ENCODE measurements around the gene NOL3. TPM values are rescaled to one million over a fixed set of nuclear protein-coding genes. Genes with fewer than 3 reads are reported as not detected.

The NOL3 gene
- total and polyA plus RNA-seq, 2 of the 13 experiments (the other 11 are each of a cell fraction or from before 2014, with no cell fraction given), result 5.7 to 20.5 TPM

DNA sequence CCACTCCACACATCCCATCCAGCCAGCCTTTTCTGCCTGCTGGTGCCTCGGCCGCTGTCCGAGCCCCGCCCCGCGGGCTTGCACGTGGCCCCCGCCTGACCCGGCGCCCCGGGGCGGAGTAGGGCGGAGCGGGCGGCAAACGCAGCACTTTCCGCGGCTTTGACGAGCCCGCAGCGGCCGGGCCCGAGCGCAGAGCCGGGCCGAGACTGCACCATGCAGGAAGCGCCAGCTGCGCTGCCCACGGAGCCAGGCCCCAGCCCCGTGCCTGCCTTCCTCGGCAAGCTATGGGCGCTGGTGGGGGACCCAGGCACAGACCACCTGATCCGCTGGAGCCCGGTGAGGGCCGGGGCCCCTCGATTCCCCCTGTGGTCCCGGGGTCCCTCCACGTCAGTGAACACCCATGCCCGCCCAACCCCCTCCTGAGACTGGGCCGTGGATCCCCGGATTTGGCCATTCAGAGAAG is 5.7 kb upstream of the NOL3 start, which contains the start of gene HSF4 (continued):
- TF ChIP-seq, protein P1, sequence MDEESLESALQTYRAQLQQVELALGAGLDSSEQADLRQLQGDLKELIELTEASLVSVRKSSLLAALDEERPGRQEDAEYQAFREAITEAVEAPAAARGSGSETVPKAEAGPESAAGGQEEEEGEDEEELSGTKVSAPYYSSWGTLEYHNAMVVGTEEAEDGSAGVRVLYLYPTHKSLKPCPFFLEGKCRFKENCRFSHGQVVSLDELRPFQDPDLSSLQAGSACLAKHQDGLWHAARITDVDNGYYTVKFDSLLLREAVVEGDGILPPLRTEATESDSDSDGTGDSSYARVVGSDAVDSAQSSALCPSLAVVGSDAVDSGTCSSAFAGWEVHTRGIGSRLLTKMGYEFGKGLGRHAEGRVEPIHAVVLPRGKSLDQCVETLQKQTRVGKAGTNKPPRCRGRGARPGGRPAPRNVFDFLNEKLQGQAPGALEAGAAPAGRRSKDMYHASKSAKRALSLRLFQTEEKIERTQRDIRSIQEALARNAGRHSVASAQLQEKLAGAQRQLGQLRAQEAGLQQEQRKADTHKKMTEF (CRISPR knock-in tag; IDR thresholded peaks at IDR 0.05), result peak; percentile 90; the same call in 1 of the 2 replicates
- TF ChIP-seq YEATS2 (CRISPR knock-in tag; IDR thresholded peaks at IDR 0.05; ENCODE audit: borderline replicate concordance) (0 out of 2 replicates have a peak, but pooled peaks have one; percentile 17), MTA1 (CRISPR knock-in tag; IDR thresholded peaks at IDR 0.05; ENCODE audit: borderline replicate concordance) (peak; percentile 85; the same call in 1 of the 2 replicates), STAG1 (CRISPR knock-in tag; IDR thresholded peaks at IDR 0.05) (no peak), YEATS4 (CRISPR knock-in tag; IDR thresholded peaks at IDR 0.05; ENCODE audit: borderline replicate concordance) (peak; percentile 90), KDM2A (CRISPR knock-in tag; IDR thresholded peaks at IDR 0.05; ENCODE audit: borderline replicate concordance, low read depth) (peak; percentile 89), KAT7 (CRISPR knock-in tag; IDR thresholded peaks at IDR 0.05; ENCODE audit: borderline replicate concordance) (0 out of 2 replicates have a peak, but pooled peaks have one; percentile 60), MIER3 (CRISPR knock-in tag; IDR thresholded peaks at IDR 0.05; ENCODE audit: borderline replicate concordance) (no peak), CBFB (CRISPR knock-in tag; IDR thresholded peaks at IDR 0.05) (peak; percentile 74; the same call in 1 of the 2 replicates), NR2F1 (CRISPR knock-in tag; IDR thresholded peaks at IDR 0.05) (peak; percentile 68 to 80; a peak in 3 of 4 replicates), SPEN (CRISPR knock-in tag; IDR thresholded peaks at IDR 0.05; ENCODE audit: low read depth) (peak; percentile 94), DMAP1 (CRISPR knock-in tag; IDR thresholded peaks at IDR 0.05) (peak; percentile 46; the same call in 1 of the 2 replicates)
- TF ChIP-seq, protein P2, sequence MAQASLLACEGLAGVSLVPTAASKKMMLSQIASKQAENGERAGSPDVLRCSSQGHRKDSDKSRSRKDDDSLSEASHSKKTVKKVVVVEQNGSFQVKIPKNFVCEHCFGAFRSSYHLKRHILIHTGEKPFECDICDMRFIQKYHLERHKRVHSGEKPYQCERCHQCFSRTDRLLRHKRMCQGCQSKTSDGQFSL (CRISPR knock-in tag; IDR thresholded peaks at IDR 0.05), result peak; percentile 66; the same call in 1 of the 2 replicates
- TF ChIP-seq, protein P3, sequence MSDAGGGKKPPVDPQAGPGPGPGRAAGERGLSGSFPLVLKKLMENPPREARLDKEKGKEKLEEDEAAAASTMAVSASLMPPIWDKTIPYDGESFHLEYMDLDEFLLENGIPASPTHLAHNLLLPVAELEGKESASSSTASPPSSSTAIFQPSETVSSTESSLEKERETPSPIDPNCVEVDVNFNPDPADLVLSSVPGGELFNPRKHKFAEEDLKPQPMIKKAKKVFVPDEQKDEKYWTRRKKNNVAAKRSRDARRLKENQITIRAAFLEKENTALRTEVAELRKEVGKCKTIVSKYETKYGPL (CRISPR knock-in tag; IDR thresholded peaks at IDR 0.05), result peak; percentile 60; the same call in 1 of the 2 replicates
- TF ChIP-seq, protein P4, sequence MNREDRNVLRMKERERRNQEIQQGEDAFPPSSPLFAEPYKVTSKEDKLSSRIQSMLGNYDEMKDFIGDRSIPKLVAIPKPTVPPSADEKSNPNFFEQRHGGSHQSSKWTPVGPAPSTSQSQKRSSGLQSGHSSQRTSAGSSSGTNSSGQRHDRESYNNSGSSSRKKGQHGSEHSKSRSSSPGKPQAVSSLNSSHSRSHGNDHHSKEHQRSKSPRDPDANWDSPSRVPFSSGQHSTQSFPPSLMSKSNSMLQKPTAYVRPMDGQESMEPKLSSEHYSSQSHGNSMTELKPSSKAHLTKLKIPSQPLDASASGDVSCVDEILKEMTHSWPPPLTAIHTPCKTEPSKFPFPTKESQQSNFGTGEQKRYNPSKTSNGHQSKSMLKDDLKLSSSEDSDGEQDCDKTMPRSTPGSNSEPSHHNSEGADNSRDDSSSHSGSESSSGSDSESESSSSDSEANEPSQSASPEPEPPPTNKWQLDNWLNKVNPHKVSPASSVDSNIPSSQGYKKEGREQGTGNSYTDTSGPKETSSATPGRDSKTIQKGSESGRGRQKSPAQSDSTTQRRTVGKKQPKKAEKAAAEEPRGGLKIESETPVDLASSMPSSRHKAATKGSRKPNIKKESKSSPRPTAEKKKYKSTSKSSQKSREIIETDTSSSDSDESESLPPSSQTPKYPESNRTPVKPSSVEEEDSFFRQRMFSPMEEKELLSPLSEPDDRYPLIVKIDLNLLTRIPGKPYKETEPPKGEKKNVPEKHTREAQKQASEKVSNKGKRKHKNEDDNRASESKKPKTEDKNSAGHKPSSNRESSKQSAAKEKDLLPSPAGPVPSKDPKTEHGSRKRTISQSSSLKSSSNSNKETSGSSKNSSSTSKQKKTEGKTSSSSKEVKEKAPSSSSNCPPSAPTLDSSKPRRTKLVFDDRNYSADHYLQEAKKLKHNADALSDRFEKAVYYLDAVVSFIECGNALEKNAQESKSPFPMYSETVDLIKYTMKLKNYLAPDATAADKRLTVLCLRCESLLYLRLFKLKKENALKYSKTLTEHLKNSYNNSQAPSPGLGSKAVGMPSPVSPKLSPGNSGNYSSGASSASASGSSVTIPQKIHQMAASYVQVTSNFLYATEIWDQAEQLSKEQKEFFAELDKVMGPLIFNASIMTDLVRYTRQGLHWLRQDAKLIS (CRISPR knock-in tag; IDR thresholded peaks at IDR 0.05), result no peak
- TF ChIP-seq, protein P5, sequence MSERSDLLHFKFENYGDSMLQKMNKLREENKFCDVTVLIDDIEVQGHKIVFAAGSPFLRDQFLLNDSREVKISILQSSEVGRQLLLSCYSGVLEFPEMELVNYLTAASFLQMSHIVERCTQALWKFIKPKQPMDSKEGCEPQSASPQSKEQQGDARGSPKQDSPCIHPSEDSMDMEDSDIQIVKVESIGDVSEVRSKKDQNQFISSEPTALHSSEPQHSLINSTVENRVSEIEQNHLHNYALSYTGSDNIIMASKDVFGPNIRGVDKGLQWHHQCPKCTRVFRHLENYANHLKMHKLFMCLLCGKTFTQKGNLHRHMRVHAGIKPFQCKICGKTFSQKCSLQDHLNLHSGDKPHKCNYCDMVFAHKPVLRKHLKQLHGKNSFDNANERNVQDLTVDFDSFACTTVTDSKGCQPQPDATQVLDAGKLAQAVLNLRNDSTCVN (CRISPR knock-in tag; IDR thresholded peaks at IDR 0.05; ENCODE audit: borderline replicate concordance), result 0 out of 2 replicates have a peak, but pooled peaks have one; percentile 58
- TF ChIP-seq, protein P6, sequence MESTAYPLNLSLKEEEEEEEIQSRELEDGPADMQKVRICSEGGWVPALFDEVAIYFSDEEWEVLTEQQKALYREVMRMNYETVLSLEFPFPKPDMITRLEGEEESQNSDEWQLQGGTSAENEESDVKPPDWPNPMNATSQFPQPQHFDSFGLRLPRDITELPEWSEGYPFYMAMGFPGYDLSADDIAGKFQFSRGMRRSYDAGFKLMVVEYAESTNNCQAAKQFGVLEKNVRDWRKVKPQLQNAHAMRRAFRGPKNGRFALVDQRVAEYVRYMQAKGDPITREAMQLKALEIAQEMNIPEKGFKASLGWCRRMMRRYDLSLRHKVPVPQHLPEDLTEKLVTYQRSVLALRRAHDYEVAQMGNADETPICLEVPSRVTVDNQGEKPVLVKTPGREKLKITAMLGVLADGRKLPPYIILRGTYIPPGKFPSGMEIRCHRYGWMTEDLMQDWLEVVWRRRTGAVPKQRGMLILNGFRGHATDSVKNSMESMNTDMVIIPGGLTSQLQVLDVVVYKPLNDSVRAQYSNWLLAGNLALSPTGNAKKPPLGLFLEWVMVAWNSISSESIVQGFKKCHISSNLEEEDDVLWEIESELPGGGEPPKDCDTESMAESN (CRISPR knock-in tag; conservative IDR thresholded peaks at IDR 0.05), result peak; percentile 92
